MM.1S (cell line): ENCODE measurements around the gene TSHZ3.

Source experiments
- CTCF ChIP-seq: fragments of 300-600 bp; sonication (generic); IDR thresholded peaks from 2 replicates; pipeline ENCODE4 v1.5.1; 2016; ENCODE audit warnings: antibody characterized with exemption, low read length, mixed read lengths
- EZH2 ChIP-seq: fragments of 300-600 bp; sonication (generic); optimal IDR thresholded peaks from 2 replicates; pipeline ENCODE3; 2017; ENCODE audit warnings: low read depth, mild to moderate bottlenecking, antibody characterized with exemption, low read length, mixed read lengths
- EZH2phosphoT487 ChIP-seq: fragments of 300-600 bp; sonication (generic); IDR thresholded peaks from 2 replicates; pipeline ENCODE4 v1.6.1; 2018; ENCODE audit warnings: antibody characterized with exemption, low read length

- TF ChIP-seq CTCF, result no peak
- TF ChIP-seq EZH2phosphoT487, result no peak
- TF ChIP-seq EZH2, result no peak
These were observed 2.6 kb upstream of the TSHZ3 start for GRCh38 chr19:31351855-31352195.
